Body of pancreas (tissue), 4 donors: ENCODE results near the gene TRIP13.

Source experiments
- POLR2A ChIP-seq, 3 donors: fragments of 450-650 bp; IDR thresholded peaks; one replicate each; pipeline ENCODE4 v1.6.1; 2016; ENCODE audit warnings: antibody characterized with exemption in 3 of 3, mild to moderate bottlenecking in 2 of 3
- TF ChIP-seq, protein P1 (sequence below), 7 experiments: fragments of 450-650 bp in 4 of 7; fragments of 200-600 bp in 3 of 7; sonication (generic) in 3 of 7; IDR thresholded peaks; one replicate each; pipeline ENCODE4 v1.5.1; 2016 to 2019; ENCODE audit warnings: antibody characterized with exemption in 7 of 7

GRCh38 chr5:914612-915011 is 21.9 kb downstream of the TRIP13 start:
- TF ChIP-seq, protein P1, sequence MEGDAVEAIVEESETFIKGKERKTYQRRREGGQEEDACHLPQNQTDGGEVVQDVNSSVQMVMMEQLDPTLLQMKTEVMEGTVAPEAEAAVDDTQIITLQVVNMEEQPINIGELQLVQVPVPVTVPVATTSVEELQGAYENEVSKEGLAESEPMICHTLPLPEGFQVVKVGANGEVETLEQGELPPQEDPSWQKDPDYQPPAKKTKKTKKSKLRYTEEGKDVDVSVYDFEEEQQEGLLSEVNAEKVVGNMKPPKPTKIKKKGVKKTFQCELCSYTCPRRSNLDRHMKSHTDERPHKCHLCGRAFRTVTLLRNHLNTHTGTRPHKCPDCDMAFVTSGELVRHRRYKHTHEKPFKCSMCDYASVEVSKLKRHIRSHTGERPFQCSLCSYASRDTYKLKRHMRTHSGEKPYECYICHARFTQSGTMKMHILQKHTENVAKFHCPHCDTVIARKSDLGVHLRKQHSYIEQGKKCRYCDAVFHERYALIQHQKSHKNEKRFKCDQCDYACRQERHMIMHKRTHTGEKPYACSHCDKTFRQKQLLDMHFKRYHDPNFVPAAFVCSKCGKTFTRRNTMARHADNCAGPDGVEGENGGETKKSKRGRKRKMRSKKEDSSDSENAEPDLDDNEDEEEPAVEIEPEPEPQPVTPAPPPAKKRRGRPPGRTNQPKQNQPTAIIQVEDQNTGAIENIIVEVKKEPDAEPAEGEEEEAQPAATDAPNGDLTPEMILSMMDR (IDR thresholded peaks at IDR 0.05) = no peak
- no peak for TF ChIP-seq POLR2A (IDR thresholded peaks at IDR 0.05)
